HG03025 (cell line): Measurements from ENCODE around the gene GMPS.
"Not testable (repeated sequence)": the region's sequence is repeated elsewhere in the genome, so short reads cannot be mapped to it uniquely, and the experiment has no call there.

Source experiments
- ATAC-seq: cut with Tn5 transposase; IDR thresholded peaks from one replicate; pipeline ENCODE4 v1.9.1; 2021; ENCODE audit warnings: mild to moderate bottlenecking, moderate library complexity; ENCODE audit not compliant: unreplicated experiment, low FRiP score

The GMPS gene

DNA sequence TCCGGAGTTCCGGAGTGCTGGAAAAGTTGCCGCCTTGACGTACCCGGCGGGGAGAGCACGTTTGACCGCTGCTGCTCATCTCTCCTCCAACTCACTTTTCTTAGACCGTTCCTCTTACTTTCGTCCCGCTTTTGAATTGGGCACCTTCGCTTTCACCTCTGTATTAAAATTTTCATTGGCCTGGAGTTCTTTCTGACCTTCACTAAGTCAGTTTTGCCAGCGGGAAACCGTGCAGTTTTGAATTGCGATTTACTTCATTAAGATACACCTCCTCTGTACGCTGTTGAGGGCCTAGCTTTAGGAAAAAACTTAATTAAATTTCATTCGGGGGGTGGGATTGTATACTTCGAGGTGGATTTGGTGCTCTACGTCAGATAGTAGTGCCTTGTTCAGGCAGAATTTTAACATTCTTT, 1.3 kb downstream of the GMPS start:
- peak; percentile 8 for ATAC-seq

DNA sequence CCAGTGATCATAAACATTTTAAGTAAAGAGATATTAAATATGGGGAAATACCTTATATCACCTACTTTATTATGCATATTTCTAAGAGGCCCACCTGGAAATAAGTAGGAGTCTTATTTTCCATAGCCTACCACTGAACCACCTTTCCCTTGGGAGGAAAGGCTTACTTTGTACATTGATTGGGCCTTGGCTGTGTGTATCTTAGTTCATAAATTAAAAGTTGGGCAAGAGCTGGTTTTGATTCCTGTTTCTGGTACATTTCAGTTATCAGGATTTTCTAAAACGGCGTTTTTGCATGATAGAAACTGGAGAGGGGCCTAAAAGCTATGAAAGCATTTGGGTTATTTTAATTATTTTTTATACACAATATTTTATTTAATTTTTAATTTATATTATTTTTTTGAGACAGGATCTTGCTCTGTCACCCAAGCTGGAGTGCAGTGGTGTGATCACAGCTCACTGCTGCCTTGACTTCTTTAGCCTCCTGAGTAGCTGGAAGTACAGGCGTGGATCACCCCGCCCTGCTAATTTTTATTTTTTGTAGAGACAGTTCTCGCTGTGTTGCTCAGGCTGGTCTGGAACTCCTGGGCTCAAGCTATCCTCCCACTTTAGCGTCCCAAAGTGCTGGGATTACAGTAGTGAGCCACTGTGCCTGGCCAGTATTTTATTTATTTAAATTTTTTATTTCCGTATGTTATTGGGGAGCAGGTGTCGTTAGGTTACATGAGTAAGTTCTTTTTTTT, 2.6 kb downstream of the GMPS start:
- no peak for ATAC-seq

DNA sequence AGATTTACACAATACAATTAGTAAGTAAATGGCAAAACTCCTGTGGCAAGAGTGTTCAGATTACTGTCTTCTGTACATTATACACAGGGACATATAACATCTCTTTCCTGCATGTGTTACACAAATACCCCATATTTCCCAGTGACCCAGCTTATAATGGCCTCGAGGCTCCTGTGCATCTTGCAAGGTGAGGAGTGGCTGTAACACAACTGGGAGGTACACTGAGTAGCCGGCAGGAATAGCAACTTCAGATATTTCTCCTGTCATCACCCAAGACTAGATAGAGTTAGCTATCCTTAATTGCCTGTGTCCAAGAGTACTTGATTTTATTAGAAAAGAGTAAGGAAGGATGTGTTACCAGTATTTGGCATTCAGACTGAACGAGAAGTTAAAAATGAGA, 5.6 kb downstream of the GMPS start:
- ATAC-seq = no peak

DNA sequence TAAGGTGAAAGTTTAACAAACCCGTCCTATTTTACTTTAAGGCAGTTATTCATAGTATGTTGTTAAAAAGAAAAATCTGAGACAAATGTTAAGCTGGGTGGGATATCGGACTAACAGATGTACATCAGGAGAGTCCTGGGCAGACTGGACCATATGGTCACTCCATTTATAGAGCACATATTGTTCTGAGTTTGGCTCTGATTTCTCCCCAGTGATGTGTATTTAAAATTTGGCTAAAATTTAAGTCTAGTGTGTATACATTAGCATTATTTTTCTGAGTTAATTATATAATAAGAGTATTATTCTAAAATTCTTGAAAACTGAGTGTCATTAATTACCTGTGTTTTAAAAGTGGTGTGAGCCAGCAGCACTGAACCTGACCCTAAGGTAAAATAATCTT, 6.1 kb downstream of the GMPS start:
- no peak for ATAC-seq

DNA sequence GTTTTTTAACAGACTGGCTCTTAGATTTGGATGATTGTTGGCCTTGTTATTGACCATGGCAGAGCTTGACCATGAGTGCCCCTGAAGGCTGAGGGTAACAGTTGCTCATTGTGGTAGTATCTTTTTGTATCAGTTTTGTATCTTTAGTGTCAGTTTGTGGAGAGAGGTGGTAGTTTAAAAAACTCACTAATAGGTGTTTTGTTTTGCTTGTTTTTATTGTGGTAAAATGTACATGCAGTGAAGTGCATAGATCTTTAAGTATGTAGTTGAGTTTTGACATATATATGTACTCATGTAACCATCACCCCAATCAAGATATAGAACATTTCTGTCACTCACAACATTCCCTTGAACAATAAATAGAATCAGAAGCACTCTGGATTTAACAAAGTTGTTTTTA, 9.8 kb downstream of the GMPS start:
- no peak for ATAC-seq

DNA sequence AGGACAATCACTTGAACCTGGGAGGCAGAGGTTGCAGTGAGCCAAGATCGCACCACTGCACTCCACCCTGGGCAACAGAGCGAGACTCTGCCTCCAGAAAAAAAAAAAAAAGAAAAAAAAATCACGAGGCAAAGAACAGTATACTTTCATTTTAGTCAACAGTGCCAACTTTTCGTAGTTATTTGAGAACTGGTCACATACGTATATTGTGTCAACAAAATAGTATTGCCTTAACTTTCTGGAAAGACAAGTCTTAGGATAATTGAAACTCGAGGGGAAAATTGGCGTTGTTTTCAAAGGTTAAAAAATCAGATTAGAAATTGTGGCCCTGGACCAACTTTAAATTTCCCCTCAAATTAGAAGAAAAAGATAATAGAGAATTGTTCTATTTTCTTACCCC, 13.8 kb downstream of the GMPS start:
- ATAC-seq = no peak

DNA sequence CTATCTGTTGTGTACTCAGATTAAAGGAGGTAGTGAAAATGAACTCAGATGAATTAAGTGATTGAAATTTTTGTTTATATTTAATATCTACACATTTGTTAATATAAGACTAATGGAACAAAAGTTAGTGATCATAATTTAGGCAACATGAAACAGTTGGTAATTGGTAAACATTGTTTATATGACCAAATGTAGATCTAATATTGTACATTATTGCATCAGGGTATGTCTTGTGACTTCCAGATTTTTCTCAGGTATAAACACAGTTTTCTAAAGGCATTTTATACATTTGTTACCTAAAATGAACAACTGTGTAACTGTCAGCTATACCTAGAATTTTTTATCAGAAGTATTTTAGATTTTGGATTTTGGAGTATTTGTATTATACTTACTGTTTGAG, 14.8 kb downstream of the GMPS start:
- no peak for ATAC-seq

DNA sequence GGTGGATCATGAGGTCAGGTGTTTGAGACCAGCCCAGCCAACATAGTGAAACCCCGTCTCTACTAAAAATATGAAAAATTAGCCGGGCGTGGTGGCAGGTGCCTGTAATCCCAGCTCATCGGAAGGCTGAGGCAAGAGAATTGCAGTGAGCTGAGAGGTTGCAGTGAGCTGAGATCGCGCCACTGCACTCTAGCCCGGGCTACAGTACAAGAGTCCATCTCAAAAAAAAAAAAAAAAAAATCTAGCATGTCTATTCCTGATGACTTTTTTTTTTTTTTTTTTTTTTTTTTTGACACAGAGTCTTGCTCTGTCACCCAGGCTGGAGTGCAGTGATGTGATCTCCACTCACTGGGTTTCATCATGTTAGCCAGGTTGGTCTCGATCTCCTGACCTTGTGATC, 15.9 kb downstream of the GMPS start:
- not testable (repeated sequence) for ATAC-seq

DNA sequence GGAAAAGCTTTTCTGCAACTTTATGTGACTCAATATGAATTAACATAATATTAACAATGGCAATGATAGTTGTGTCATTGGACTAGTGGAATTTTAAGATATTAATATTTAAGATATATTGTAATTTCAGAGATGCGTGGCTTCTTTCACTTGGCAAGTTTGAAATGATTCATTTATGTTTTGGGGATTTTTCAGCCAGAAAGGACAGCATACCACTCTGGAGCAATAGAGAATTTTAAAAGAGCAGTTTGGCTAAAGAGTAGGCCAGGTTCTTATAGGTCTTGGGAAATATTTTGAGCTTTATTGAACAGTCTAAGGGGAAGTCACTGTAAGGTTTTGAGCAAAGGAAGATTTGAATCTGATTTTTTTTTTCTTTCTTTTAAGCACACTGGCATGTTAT, 16.5 kb downstream of the GMPS start:
- no peak for ATAC-seq

DNA sequence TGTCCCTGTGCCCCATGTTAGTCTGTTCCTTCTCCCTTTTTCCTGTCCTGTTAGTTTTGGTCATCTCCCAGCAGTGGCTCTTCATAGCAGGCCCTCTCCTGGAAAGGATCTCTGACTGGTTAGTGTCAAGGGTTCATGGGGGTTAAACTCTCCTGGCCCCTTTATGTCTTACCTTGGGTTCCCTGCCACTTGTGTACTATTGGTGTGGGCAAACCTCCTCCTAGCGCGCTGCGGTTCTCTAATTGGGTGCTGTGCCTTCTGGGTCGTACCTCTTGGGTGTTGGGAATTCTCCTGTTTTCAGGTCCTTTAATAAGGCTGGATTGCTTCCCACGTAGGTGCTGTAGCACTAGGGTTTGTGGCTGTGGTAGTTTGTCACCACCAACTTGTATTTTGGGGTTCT, 18.8 kb downstream of the GMPS start:
- no peak for ATAC-seq

DNA sequence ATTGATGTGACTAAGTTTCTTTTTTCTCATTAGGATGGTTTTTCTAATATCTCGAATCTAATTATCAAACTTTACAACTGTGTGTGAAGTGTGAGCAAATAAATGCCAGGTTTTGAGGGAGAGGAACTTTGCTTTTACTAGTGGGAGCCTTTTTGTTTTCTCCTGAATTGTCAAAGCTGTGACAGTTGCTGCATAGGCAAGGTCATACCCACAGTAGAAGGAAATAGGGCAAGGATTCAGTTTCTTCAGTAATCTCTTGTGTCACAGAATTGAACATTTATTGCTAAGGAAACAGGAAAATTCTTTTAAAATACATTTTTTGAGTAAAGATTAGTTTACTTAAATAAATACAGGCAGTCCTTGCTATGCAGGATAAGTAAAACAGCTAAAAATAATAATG, 19.5 kb downstream of the GMPS start:
- ATAC-seq = no peak

DNA sequence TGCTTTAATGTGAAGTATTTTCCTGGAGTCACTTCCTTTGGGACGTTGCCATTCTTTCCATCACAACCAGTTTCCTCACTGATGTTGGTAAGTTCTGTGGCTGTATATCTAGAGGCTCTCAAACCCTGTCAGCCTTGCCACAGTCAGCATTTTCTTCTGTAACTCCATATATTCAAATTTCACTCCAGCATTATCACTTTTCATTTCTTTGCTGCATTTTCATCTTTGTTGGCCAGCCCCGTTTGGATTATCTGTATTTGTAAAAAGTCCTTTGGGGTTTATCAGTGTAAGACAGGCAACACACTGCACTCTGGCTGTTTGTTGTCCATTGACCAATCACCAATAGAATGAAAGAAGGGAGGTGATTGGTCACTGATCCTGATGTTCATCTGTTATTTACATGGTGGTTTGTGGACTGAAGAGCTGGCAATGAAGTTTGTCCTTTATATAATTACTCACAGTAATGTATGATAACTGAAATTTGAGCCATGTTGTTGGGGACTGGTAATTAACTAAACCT, 20.3 kb downstream of the GMPS start:
- no peak for ATAC-seq

DNA sequence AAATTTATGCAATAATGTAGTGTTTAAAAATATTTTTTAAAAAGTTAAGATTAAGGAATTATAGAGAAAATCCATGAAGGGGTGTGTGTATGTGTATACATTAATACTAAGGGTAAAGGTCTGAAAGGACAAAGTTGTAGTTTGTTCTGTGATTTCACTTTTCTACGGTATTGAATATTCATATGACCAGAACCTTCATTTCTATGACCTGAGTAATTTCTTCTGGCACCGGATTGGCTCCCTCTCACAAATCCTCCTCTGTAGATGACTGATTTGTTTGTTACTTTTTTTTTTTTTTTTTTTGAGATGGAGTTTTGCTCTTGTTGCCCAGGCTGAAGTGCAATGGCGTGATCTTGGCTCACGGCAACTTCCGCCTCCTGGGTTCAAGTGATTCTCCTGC, 20.9 kb downstream of the GMPS start:
- ATAC-seq = no peak

DNA sequence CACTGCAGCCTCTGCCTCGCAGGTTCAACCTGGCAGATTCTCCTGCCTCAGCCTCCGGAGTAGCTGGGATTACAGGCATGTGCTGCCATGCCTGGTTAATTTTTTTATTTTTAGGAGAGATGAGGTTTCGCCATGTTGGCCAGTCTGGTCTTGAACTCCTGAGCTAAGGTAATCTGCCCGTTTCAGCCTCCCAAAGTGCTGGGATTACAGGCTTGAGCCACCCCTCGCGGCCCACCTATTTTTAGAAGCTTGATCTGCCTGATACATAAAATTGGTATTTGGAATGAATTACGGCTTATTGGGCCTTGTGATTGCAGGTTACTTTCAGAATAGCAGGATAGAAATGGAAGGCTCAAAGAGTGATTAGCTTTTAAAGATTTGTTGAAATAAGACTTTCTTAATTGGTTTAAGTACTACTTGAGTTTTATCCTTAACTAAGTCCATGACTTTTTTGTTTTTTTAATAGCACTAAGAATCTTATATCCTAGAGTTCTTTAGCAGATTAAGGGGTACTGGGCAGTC, 25.0 kb downstream of the GMPS start:
- ATAC-seq = no peak

DNA sequence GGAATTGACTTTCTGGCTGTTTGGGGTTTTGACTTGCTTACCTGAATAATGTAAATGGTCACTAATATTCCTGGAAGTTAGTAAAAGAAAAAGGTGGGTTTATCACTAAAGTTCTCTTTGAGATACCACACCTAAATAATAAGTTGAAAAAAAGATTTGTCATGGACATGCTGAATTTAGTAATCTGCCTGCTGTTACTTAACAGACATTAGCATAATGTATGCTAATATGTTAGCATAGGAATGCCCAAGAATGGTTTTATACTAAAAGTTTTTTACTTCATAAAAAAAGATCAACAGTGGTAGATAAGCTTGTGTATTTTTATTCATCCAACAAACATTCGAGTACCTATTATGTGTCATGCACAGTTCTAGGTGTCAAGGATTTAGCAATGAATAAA, 36.5 kb downstream of the GMPS start:
- no peak for ATAC-seq

DNA sequence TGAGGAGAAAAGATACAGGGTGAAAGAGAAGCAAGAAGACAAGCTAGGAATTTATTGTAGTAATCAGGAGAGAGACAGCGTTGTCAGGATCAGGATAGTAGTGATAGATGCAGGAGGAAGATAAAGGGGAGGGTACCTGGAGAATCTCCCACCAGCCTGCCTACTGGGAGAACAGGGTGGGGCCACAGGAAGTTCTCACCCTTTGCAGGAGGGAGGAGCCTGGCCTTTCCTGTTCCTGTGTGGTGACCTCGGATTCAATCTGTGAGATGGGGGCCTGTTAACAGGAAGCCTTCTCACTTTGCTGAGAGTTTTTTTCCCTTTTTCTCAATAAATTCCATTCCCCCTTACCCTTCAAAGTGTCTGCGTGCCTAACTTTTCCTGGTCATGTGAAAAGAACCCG, 37.6 kb downstream of the GMPS start:
- ATAC-seq = no peak

DNA sequence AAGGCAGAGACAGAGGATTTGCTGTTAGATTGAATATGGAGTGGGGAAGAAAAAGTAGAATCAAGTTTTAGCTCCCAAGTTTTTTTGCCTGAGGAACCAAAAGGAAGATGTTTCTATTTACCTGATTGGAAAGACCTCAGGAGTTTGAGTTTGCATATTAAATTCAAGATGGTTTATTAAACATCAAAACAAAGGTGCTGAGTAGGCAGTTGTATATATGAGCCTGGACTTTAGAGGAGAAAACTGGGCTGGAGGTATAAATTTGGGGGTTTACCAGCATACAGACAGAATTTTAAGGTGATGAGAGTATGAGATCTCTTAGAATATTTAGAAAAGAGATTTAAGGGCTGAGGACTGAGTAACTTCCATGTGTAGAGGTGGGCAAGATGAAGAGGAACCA, 38.2 kb downstream of the GMPS start:
- ATAC-seq = no peak

DNA sequence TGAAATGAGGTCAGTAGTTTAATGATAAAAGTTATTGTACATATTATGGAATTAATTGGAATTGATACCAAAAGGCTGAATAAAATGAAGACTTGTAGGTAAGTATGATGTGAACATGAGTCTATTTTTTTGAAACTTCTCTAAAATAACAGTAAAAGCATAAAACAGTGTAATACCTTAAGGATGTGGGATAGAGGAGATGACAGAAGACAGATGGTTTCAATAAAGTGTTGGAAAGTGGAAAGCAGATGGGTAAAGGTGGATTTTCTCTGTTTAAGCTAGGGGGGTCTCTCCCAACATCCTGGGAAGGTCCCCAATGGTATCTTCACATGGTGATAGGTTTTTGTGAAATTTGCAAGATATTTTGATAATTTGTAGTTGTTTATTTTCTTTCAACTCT, 41.6 kb downstream of the GMPS start:
- no peak for ATAC-seq

DNA sequence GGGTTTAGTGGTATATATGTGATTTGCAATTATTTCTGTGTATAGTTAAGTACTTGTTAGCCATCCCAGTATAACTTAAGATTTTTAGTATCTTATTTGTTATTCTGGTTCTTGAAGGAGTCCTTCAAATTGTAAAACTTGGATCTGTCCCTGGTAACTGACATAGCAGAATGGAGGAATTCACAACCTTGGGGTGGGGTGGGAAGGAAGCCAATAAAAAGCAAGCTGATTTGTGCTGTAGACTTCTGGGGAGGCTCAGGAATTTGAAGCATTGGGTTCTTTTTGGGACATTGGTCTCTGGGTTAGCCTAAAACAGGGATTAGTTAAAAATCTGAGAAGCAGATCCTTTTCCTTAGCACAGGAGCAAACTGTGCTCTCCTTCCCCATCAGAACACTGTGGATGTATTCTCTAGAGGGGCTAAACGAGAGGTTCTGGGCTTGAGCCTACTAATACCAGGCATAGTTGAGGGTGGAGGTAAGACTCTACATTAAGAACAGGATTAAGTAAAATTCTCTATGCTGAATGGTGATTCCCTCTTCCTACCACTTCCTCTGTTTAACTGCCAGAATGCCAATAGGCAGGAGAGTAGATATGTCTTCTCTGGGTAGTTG, 42.2 kb downstream of the GMPS start:
- no peak for ATAC-seq

DNA sequence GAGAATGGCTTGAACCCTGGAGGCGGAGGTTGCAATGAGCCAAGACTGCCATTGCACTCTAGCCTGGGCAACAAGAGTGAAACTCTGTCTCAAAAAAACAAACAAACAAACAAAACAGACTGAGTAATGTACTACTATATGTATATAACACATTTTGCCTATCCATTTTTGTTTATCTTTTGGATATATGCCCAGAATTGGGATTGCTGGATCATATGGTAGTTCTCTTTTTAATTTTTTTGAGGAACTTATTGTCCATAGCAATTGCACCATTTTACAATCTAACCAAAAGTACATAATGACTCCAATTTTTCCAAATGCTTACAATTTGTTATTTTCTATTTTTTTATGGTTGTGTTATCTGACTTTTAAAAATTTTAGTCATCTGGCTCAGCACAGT, 47.3 kb downstream of the GMPS start:
- ATAC-seq = no peak

DNA sequence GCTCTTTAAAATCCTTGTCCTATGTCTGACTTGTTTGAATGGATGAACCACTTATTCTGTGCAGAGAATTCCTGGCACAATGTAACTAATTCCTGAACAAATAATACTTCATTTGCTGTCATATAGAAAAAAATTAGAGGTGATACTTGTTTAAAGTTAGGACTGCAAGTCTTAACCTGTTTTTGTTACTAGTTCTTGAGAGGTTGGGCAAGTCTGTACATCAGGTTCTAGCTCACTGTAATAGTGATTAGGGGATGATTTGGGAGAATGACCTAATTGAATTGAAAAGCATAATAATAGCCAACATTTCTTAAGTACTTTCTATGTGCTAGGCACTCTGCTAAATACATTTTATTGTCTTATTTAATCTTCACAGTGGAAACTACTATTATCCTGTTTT, 49.3 kb downstream of the GMPS start:
- ATAC-seq = no peak

DNA sequence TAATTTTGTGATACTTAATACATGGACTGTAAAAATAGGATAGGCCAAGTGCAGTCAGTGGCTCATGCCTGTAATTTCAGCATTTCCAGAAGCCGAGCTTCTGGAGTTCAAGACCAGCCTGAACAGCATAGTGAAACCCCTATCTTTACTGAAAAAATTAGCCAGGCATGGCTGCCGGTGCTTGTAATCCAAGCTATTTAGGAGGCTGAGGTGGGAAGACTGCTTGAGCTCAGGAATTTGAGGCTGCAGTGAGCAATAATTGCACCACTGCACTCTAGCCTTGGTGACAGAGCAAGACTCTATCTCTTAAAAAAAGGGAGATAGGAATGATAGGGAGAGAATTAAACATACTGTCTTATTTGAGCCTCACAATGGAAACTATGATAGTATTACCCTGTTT, 51.0 kb downstream of the GMPS start:
- ATAC-seq = no peak
